Prostate gland (tissue), 2 donors: ENCODE data around the gene UVSSA.

Experiments used
- POLR2AphosphoS5 ChIP-seq: sonication (generic); formaldehyde crosslinking; IDR thresholded peaks from one replicate; pipeline ENCODE4 v1.6.1; 2017; ENCODE audit warnings: antibody characterized with exemption
- TF ChIP-seq, protein P1 (sequence below), 4 experiments: fragments of 200-600 bp in 2 of 4; fragments of 450-650 bp in 2 of 4; sonication (generic) in 2 of 4; IDR thresholded peaks; 1 replicate in 3 of 4; 2 replicates in 1 of 4; pipeline ENCODE4 v1.5.1; 2016 to 2019; ENCODE audit warnings: antibody characterized with exemption in 4 of 4, mild to moderate bottlenecking in 2 of 4, moderate library complexity in 2 of 4

DNA sequence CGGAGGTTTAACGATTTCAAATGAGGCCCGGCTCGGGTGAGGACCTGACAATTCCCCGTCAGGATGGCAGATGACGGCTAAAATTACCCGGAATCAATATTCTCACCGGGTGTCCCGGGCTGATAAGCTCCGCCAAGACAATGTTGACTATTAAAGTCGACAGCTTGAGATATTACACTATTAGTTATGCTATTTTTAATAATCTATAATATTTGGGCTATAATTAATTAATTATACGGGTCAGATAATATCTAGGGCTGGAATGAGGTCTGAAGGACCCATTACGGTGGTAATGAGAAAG is 68.6 kb downstream of the UVSSA start:
- no peak for TF ChIP-seq POLR2AphosphoS5
- TF ChIP-seq, protein P1, sequence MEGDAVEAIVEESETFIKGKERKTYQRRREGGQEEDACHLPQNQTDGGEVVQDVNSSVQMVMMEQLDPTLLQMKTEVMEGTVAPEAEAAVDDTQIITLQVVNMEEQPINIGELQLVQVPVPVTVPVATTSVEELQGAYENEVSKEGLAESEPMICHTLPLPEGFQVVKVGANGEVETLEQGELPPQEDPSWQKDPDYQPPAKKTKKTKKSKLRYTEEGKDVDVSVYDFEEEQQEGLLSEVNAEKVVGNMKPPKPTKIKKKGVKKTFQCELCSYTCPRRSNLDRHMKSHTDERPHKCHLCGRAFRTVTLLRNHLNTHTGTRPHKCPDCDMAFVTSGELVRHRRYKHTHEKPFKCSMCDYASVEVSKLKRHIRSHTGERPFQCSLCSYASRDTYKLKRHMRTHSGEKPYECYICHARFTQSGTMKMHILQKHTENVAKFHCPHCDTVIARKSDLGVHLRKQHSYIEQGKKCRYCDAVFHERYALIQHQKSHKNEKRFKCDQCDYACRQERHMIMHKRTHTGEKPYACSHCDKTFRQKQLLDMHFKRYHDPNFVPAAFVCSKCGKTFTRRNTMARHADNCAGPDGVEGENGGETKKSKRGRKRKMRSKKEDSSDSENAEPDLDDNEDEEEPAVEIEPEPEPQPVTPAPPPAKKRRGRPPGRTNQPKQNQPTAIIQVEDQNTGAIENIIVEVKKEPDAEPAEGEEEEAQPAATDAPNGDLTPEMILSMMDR (IDR thresholded peaks at IDR 0.05), result no peak
